ENCODE results near the gene TNRC6B.
"Not testable (repeated sequence)": the region's sequence is repeated elsewhere in the genome, so short reads cannot be mapped to it uniquely, and the experiment has no call there.

Gene TNRC6B

DNA sequence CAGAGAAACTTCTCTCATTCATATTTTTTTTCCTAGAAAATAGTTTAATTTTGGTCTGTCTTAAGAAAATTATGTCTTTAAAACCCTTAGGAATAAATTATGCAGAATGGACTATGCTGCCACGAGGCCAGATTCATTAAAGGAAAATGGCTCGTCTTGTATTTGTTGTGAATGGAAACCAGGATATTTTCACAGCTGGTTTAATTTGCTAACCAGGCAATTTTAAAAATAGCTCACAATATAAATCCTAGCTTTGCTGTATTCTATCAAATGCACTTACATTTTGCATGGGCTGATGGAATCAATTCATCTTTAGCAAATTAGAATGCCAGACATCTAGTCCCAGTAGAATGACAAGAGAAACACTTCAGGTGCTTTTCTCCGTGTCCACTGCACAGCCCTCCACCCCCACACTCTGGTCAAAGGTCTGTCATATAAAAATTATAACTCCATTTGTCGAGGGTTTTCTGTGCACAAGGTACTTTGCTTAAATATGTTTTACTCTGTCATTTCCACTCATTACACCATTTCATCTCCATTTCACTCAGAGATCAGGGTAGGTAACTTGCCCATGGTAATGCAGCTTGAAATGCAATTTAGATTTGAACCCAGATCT, 20.3 kb upstream of the TNRC6B start:
- Histone ChIP-seq H3K36me3 (ENCODE audit: control insufficient read depth, insufficient read depth, low read length) (peaks cover 15% of the 10 kb centered on the region), H3K4me3 (ENCODE audit: insufficient read depth, low read depth, low read length, poor library complexity, severe bottlenecking) (no peak overlapping the region), H3K4me1 (ENCODE audit: control insufficient read depth, insufficient read depth, low read length, poor library complexity, severe bottlenecking) (no peaks in the 10 kb centered on the region), H3K9me3 (ENCODE audit: control insufficient read depth, low read length) (no peaks in the 10 kb centered on the region), H3K27ac (ENCODE audit: insufficient read depth, low read length, poor library complexity, severe bottlenecking) (no peak overlapping the region), H3K27me3 (replicated peaks; ENCODE audit: control insufficient read depth, insufficient read depth, low read length, poor library complexity, severe bottlenecking) (no peaks in the 10 kb centered on the region)
- no peak for DNase-seq

DNA sequence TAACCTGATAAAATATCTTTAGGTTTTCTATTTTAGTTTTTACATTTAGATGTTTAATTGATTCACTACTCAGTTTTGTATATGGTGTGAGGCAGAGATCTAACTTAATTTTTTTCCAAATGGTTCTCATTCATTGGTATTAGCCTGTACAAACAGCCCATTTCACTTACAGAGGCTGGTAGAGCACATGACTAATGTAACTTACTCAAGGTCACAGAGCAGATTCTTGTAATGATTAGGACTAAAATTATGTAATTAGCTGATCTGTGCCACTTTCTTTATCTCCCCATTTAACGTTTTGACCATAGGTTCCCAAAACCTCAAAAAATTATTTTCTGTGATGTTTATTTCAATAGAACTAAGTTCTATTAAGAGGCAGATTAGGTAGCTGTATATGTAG, 16.5 kb upstream of the TNRC6B start:
- Histone ChIP-seq H3K9me3 (ENCODE audit: control insufficient read depth, low read length) (no peaks in the 10 kb centered on the region), H3K36me3 (ENCODE audit: control insufficient read depth, insufficient read depth, low read length) (peaks cover 21% of the 10 kb centered on the region), H3K4me3 (ENCODE audit: insufficient read depth, low read depth, low read length, poor library complexity, severe bottlenecking) (no peak overlapping the region), H3K4me1 (ENCODE audit: control insufficient read depth, insufficient read depth, low read length, poor library complexity, severe bottlenecking) (no peaks in the 10 kb centered on the region), H3K27ac (ENCODE audit: insufficient read depth, low read length, poor library complexity, severe bottlenecking) (no peak overlapping the region), H3K27me3 (replicated peaks; ENCODE audit: control insufficient read depth, insufficient read depth, low read length, poor library complexity, severe bottlenecking) (no peaks in the 10 kb centered on the region)
- no peak for DNase-seq

DNA sequence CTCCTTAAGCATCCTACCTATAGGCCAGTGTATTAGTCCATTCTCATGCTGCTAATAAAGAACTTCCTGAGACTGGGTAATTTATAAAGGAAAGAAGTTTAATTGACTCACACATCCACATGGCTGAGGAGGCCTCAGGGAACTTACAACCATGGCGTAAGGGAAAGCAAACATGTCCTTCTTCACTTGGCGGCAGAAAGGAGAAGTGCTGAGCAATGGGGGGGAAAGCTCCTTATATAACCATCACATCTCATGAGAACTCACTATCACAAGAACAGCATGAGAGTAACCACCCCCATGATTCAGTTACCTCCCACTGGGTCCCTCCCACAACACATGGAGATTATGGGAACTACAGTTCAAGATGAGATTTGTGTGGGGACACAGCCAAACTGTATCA, 12.2 kb upstream of the TNRC6B start:
- H3K4me3 ChIP-seq (ENCODE audit: insufficient read depth, low read depth, low read length, poor library complexity, severe bottlenecking); H3K27me3 ChIP-seq (replicated peaks; ENCODE audit: control insufficient read depth, insufficient read depth, low read length, poor library complexity, severe bottlenecking); H3K9me3 ChIP-seq (ENCODE audit: control insufficient read depth, low read length); H3K27ac ChIP-seq (ENCODE audit: insufficient read depth, low read length, poor library complexity, severe bottlenecking); DNase-seq; H3K4me1 ChIP-seq (ENCODE audit: control insufficient read depth, insufficient read depth, low read length, poor library complexity, severe bottlenecking): not testable (repeated sequence)
- peaks cover 14% of the 10 kb centered on the region for H3K36me3 ChIP-seq (ENCODE audit: control insufficient read depth, insufficient read depth, low read length)

DNA sequence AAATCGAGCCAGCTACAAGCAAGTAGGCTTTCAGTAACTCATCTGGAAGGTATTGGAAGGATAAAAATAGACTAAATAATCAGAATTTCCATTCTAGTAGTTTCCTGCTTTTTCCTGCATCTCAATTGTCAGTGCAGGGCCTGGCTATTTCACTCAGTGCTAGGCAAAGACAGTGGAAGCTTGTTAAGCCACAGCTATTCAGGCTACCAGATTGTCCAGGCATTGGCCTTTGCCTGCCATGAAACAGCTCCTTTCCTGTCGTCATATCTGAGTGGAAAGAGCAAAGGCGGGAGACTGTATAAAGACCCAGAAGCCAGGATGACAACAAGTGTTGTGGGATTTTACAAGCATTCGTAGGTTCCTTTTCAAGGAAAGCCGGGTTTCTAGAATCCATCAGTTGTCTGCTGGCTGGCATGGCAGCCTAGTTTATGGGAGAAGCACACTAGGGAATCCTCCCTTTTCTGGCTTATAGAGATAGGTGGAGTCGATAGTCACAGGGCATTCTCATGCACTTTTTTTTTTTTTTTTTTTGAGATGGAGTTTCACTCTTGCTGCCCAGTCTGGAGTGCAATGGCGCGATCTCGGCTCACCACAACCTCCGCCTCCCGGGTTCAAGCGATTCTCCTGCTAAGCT, 2.0 kb upstream of the TNRC6B start:
- DNase-seq, result no peak
- Histone ChIP-seq H3K4me1 (ENCODE audit: control insufficient read depth, insufficient read depth, low read length, poor library complexity, severe bottlenecking) (peaks cover 18% of the 10 kb centered on the region), H3K27me3 (replicated peaks; ENCODE audit: control insufficient read depth, insufficient read depth, low read length, poor library complexity, severe bottlenecking) (no peaks in the 10 kb centered on the region), H3K36me3 (ENCODE audit: control insufficient read depth, insufficient read depth, low read length) (no peaks in the 10 kb centered on the region), H3K27ac (ENCODE audit: insufficient read depth, low read length, poor library complexity, severe bottlenecking) (no peak overlapping the region), H3K4me3 (ENCODE audit: insufficient read depth, low read depth, low read length, poor library complexity, severe bottlenecking) (no peak overlapping the region), H3K9me3 (ENCODE audit: control insufficient read depth, low read length) (no peaks in the 10 kb centered on the region)

- no peaks in the 10 kb centered on the region for H3K27me3 ChIP-seq (replicated peaks; ENCODE audit: control insufficient read depth, insufficient read depth, low read length, poor library complexity, severe bottlenecking)
- peaks cover 22% of the 10 kb centered on the region for H3K4me1 ChIP-seq (ENCODE audit: control insufficient read depth, insufficient read depth, low read length, poor library complexity, severe bottlenecking)
- peak; percentile 54 to 64 (median 55) for DNase-seq
- no peaks in the 10 kb centered on the region for H3K9me3 ChIP-seq (ENCODE audit: control insufficient read depth, low read length)
- H3K4me3 ChIP-seq (ENCODE audit: insufficient read depth, low read depth, low read length, poor library complexity, severe bottlenecking), result peak overlapping the region; percentile 70
- no peaks in the 10 kb centered on the region for H3K36me3 ChIP-seq (ENCODE audit: control insufficient read depth, insufficient read depth, low read length)
- peak overlapping the region; percentile 80 for H3K27ac ChIP-seq (ENCODE audit: insufficient read depth, low read length, poor library complexity, severe bottlenecking)
Observed at GRCh38 chr22:40176921-40177737, 596 bp upstream of the TNRC6B start.

DNA sequence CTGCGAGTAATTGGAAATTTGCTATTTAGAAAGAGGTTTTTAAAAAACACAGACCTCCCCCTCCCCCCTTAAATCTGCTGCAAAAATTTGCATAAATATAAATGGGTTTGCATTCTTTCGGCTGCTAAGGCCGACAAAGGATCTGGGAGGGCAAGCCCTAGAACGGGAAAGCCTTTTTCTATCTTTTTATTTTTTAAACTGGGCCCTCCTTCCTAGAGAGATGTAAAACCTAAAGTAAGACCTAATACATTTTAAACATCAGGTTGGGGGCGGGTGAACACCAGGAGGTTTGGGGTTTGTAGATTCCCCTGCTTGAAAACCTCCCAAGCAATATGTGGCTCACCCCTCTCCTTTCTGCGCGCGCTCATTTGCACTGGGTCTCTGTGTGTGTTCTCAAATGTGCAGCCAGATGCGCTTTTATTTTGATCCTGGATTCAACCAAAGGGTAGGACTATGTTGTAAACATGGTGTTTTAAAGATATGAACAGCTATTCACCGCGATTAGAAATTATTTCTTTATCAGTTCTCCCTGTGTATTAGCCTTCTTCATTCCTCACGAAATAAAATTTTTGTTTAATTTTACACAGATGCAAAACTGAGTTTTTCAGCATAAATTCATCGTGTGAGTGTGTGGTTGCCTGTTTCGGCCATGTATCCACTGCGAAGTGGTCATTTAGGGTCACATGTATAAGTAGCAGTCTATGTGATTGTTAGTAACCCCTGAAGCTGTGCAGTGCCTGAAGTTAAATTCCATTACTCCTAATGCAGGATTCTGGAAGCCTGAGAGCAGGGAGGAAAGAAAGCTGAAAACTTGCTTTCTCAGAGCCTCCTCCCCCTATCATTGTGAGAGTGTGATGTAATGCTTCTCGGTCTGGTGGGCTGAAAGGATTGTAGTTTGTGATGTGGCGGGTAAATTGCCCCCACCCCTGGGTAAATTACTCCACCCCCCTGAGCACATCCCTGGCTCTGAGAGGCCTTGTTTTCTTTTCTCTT, 988 bp downstream of the TNRC6B start:
- H3K9me3 ChIP-seq (ENCODE audit: control insufficient read depth, low read length), result no peaks in the 10 kb centered on the region
- peak in 1 of 3 donors; percentile 16 for DNase-seq
- H3K4me1 ChIP-seq (ENCODE audit: control insufficient read depth, insufficient read depth, low read length, poor library complexity, severe bottlenecking), result peaks cover 29% of the 10 kb centered on the region
- peak overlapping the region; percentile 70 for H3K4me3 ChIP-seq (ENCODE audit: insufficient read depth, low read depth, low read length, poor library complexity, severe bottlenecking)
- no peaks in the 10 kb centered on the region for H3K27me3 ChIP-seq (replicated peaks; ENCODE audit: control insufficient read depth, insufficient read depth, low read length, poor library complexity, severe bottlenecking)
- no peaks in the 10 kb centered on the region for H3K36me3 ChIP-seq (ENCODE audit: control insufficient read depth, insufficient read depth, low read length)
- H3K27ac ChIP-seq (ENCODE audit: insufficient read depth, low read length, poor library complexity, severe bottlenecking), result peak overlapping the region; percentile 80

DNA sequence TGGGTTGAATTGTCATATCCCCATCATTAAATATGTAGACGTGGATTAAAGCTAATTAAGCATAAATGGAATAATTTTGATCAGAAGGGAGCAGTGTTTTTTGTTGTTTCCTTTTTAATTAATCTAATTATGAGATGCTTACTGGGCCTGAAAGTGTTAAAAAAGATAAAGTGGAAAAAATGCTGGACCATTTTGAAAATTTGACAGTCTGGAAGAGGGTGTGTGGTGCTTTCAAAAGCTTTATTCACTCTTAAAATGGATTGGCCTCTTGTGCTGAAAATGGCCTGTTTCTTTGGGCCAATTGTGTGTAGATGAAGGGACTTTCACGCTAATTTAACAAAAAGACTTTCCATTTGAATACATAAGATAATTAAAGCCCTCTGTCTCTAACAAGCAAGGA, 1.8 kb downstream of the TNRC6B start:
- peak overlapping the region; percentile 80 for H3K27ac ChIP-seq (ENCODE audit: insufficient read depth, low read length, poor library complexity, severe bottlenecking)
- peak overlapping the region; percentile 70 for H3K4me3 ChIP-seq (ENCODE audit: insufficient read depth, low read depth, low read length, poor library complexity, severe bottlenecking)
- no peaks in the 10 kb centered on the region for H3K36me3 ChIP-seq (ENCODE audit: control insufficient read depth, insufficient read depth, low read length)
- no peaks in the 10 kb centered on the region for H3K9me3 ChIP-seq (ENCODE audit: control insufficient read depth, low read length)
- no peak for DNase-seq
- no peaks in the 10 kb centered on the region for H3K27me3 ChIP-seq (replicated peaks; ENCODE audit: control insufficient read depth, insufficient read depth, low read length, poor library complexity, severe bottlenecking)
- H3K4me1 ChIP-seq (ENCODE audit: control insufficient read depth, insufficient read depth, low read length, poor library complexity, severe bottlenecking), result peaks cover 29% of the 10 kb centered on the region

- peak overlapping the region; percentile 38 for H3K27ac ChIP-seq (ENCODE audit: insufficient read depth, low read length, poor library complexity, severe bottlenecking)
- no peaks in the 10 kb centered on the region for H3K36me3 ChIP-seq (ENCODE audit: control insufficient read depth, insufficient read depth, low read length)
- no peaks in the 10 kb centered on the region for H3K27me3 ChIP-seq (replicated peaks; ENCODE audit: control insufficient read depth, insufficient read depth, low read length, poor library complexity, severe bottlenecking)
- DNase-seq, result no peak
- peaks cover 28% of the 10 kb centered on the region for H3K4me1 ChIP-seq (ENCODE audit: control insufficient read depth, insufficient read depth, low read length, poor library complexity, severe bottlenecking)
- no peaks in the 10 kb centered on the region for H3K9me3 ChIP-seq (ENCODE audit: control insufficient read depth, low read length)
- peak overlapping the region; percentile 70 for H3K4me3 ChIP-seq (ENCODE audit: insufficient read depth, low read depth, low read length, poor library complexity, severe bottlenecking)
Observed at GRCh38 chr22:40180403-40180802, 2.7 kb downstream of the TNRC6B start.

DNA sequence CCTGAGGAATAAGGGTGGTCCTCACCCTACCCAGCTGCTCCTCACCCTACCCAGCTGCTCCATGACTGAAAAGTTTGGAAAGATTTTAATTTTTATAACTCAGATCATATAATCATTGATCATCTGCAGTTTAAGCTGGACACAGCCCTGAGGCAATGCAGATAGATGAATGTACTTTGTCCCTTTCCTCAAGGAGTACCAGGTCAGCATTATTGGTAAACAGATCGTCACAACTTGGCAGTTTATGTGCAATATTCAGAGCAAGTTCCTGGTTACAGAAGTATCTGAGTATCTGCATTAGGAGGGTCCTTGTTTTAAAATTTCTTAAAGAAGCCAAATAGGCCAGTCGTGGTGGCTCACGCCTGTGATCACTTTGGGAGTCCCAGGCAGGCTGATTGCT, 3.6 kb downstream of the TNRC6B start:
- no peak for DNase-seq
- H3K9me3 ChIP-seq (ENCODE audit: control insufficient read depth, low read length), result no peaks in the 10 kb centered on the region
- no peaks in the 10 kb centered on the region for H3K36me3 ChIP-seq (ENCODE audit: control insufficient read depth, insufficient read depth, low read length)
- no peak overlapping the region for H3K27ac ChIP-seq (ENCODE audit: insufficient read depth, low read length, poor library complexity, severe bottlenecking)
- H3K4me3 ChIP-seq (ENCODE audit: insufficient read depth, low read depth, low read length, poor library complexity, severe bottlenecking), result no peak overlapping the region
- H3K27me3 ChIP-seq (replicated peaks; ENCODE audit: control insufficient read depth, insufficient read depth, low read length, poor library complexity, severe bottlenecking), result no peaks in the 10 kb centered on the region
- peaks cover 23% of the 10 kb centered on the region for H3K4me1 ChIP-seq (ENCODE audit: control insufficient read depth, insufficient read depth, low read length, poor library complexity, severe bottlenecking)

Measured in effector memory CD4-positive, alpha-beta T cell (primary cell).